HepG2 (cell line): ENCODE data around the gene ATP11B. TPM values are rescaled to one million over a fixed set of nuclear protein-coding genes. Genes with fewer than 3 reads are reported as not detected.

Source experiments
- ATAC-seq: fragments of 200-7000 bp; cut with Tn5 transposase; 3 replicates; pipeline ENCODE4 v1.9.1; 2020; ENCODE audit warnings: mild to moderate bottlenecking, moderate library complexity
- BruUV-seq: library from RNA; stranded (reverse); fragments of 400-500 nt; replicated peaks from 2 replicates; lab custom pipeline; 2021; lab: Mats Ljungman, UMichigan
- CTCF ChIA-PET: fragments of 300-600 bp; formaldehyde crosslinking; extraction: SDS; loops from one replicate; lab custom pipeline; 2021; ENCODE audit warnings: low total read pairs, inconsistent platforms, low intra/inter-chr PET ratio; lab: Yijun Ruan, JAX
- POLR2A ChIA-PET: fragments of 350-600 bp; sonication (Branson Sonifier 250); formaldehyde crosslinking; loops from one replicate; lab custom pipeline; 2020; ENCODE audit warnings: antibody characterized with exemption, inconsistent platforms; lab: Yijun Ruan, JAX
- DNase-seq: peaks from one replicate; pipeline ENCODE4 v3.0.0-alpha.2; 2015; ENCODE audit warnings: low spot score
- FAIRE-seq: peaks from 3 replicates; lab custom pipeline; 2011; peaks lifted over from hg19 to GRCh38; lab: Jason Lieb, UNC
- H2AFZ ChIP-seq: one replicate; pipeline ENCODE4 v1.6.1; 2011; ENCODE audit warnings: low read length, inconsistent platforms
- H3K27ac ChIP-seq: fragments of 300-600 bp; 3 replicates; pipeline ENCODE4 v1.8.0; 2011; ENCODE audit warnings: mixed run types, mild to moderate bottlenecking, mixed read lengths, low read length, inconsistent platforms; ENCODE audit not compliant: insufficient read depth; ENCODE audit errors: extremely low read length
- H3K27me3 ChIP-seq, 2 experiments: fragments of 200-600 bp in 1 of 2; 2 replicates in 1 of 2; 3 replicates in 1 of 2; pipeline versions ENCODE4 v1.6.0 to v1.8.0; 2011; ENCODE audit warnings: low read length in 2 of 2, mild to moderate bottlenecking in 2 of 2, moderate library complexity in 2 of 2, inconsistent platforms in 1 of 2; ENCODE audit not compliant: insufficient read depth in 2 of 2, control insufficient read depth in 1 of 2
- H3K36me3 ChIP-seq, 2 experiments: fragments of 200-600 bp in 1 of 2; replicated peaks in 1 of 2; 2 replicates in 1 of 2; 3 replicates in 1 of 2; pipeline versions ENCODE4 v1.5.1 to v1.8.0; 2011; ENCODE audit warnings: low read length in 2 of 2, inconsistent platforms in 1 of 2; ENCODE audit not compliant: insufficient read depth in 2 of 2, control insufficient read depth in 1 of 2
- H3K4me1 ChIP-seq: 2 replicates; pipeline ENCODE4 v1.5.1; 2012; ENCODE audit warnings: low read length, inconsistent platforms; ENCODE audit not compliant: insufficient read depth
- H3K4me2 ChIP-seq: 2 replicates; pipeline ENCODE4 v1.6.0; 2011; ENCODE audit warnings: low read depth, low read length, inconsistent platforms
- H3K4me3 ChIP-seq, 3 experiments: fragments of 200-600 bp in 1 of 3; sonication (generic), shearing (Covaris generic) in 1 of 3; replicated peaks in 1 of 3; 2 replicates each; pipeline ENCODE4 v1.5.1; 2011 to 2016; ENCODE audit warnings: low read length in 3 of 3, inconsistent platforms in 2 of 3, low read depth in 2 of 3, mild to moderate bottlenecking in 2 of 3, control low read depth in 1 of 3, mixed read lengths in 1 of 3; ENCODE audit not compliant: insufficient read depth in 1 of 3
- H3K79me2 ChIP-seq: one replicate; pipeline ENCODE4 v1.6.1; 2011; ENCODE audit warnings: low read length, inconsistent platforms; ENCODE audit not compliant: insufficient read depth
- H3K9ac ChIP-seq: 2 replicates; pipeline ENCODE4 v1.6.0; 2011; ENCODE audit warnings: mild to moderate bottlenecking, low read depth, low read length, inconsistent platforms; ENCODE audit not compliant: insufficient read depth
- H3K9me3 ChIP-seq: 2 replicates; pipeline ENCODE4 v1.5.1; 2012; ENCODE audit warnings: mild to moderate bottlenecking, low read length
- H4K20me1 ChIP-seq: 2 replicates; pipeline ENCODE4 v1.6.0; 2011; ENCODE audit warnings: inconsistent platforms, mild to moderate bottlenecking, low read length, moderate library complexity; ENCODE audit not compliant: insufficient read depth
- HNF4A ChIP-seq: sonication (generic); formaldehyde crosslinking; IDR thresholded peaks from 2 replicates; pipeline ENCODE4 v1.4.0; 2020; ENCODE audit warnings: missing genetic modification reagents
- PAF1 ChIP-seq: IDR thresholded peaks from 2 replicates; pipeline ENCODE4 v1.6.1; 2016; ENCODE audit warnings: missing genetic modification reagents, missing compliant biosample characterization
- ZNF207 ChIP-seq: fragments of 450-650 bp; IDR thresholded peaks from 2 replicates; pipeline ENCODE4 v1.6.1; 2016; ENCODE audit warnings: antibody characterized with exemption, borderline replicate concordance
- ZNF335 ChIP-seq: sonication (generic); formaldehyde crosslinking; IDR thresholded peaks from 2 replicates; pipeline ENCODE4 v1.4.0; 2020; ENCODE audit warnings: missing genetic modification reagents
- ZNF678 ChIP-seq: sonication (generic); formaldehyde crosslinking; IDR thresholded peaks from 2 replicates; pipeline ENCODE4 v1.4.0; 2020; ENCODE audit warnings: mild to moderate bottlenecking, missing genetic modification reagents
- ZNF878 ChIP-seq: sonication (generic); formaldehyde crosslinking; IDR thresholded peaks from 2 replicates; pipeline ENCODE4 v1.8.1; 2023; ENCODE audit warnings: mild to moderate bottlenecking, missing genetic modification reagents, moderate library complexity
- WGBS: methylation state at CpG from one replicate; pipeline ENCODE4 v1.1.6; 2017; ENCODE audit warnings: low lambda C conversion rate; 5-methylcytosine and 5-hydroxymethylcytosine counted together
- in situ Hi-C: cut with HindIII; loops from 2 replicates; pipeline ENCODE4 v1.10.0; 2017; ENCODE audit warnings: low pct_unique_long_range_greater_than_20kb; ENCODE audit not compliant: extremely low pct_ligation_motif_present
- intact Hi-C: fragments of 100-400 bp; cut with micrococcal nuclease; formaldehyde crosslinking; loops from one replicate; pipeline ENCODE4 v1.10.0; 2022; ENCODE audit not compliant: unreplicated experiment
- polyA plus RNA-seq, 8 experiments: library from polyadenylated mRNA; depleted of rRNA in 3 of 8; stranded (reverse) in 7 of 8; unstranded in 1 of 8; fragments of >200 nt; fragmentation: Illumina TruSeq in 4 of 8; extraction: Trizol in 4 of 8; gene quantifications; 2 replicates each; pipeline versions ENCODE4 v1.2.1 to v1.2.3, GENCODE V29; 2011 to 2016; ENCODE audit warnings: low read depth in 4 of 8, missing spikeins in 1 of 8, mixed read lengths in 1 of 8; ENCODE audit not compliant: insufficient read depth in 1 of 8
- total RNA-seq, 5 experiments: library from RNA; depleted of rRNA; stranded (reverse); fragments of >200 nt; fragmentation: Illumina TruSeq; extraction: Trizol; gene quantifications; 2 replicates each; pipeline ENCODE4 v1.2.3, GENCODE V29; 2016; ENCODE audit warnings: low read depth in 1 of 5
- TF ChIP-seq, protein P1 (sequence below): sonication (generic); formaldehyde crosslinking; IDR thresholded peaks from 2 replicates; pipeline ENCODE4 v1.5.0; 2020; ENCODE audit warnings: mild to moderate bottlenecking, missing genetic modification reagents, borderline replicate concordance
- TF ChIP-seq, protein P2 (sequence below): sonication (generic); IDR thresholded peaks from 2 replicates; pipeline ENCODE4 v1.6.1; 2016; ENCODE audit warnings: low read depth, borderline replicate concordance
- TF ChIP-seq, protein P3 (sequence below): IDR thresholded peaks from 2 replicates; pipeline ENCODE4 v1.6.1; 2016; ENCODE audit warnings: missing compliant biosample characterization, missing genetic modification reagents, borderline replicate concordance

Gene ATP11B
- total and polyA plus RNA-seq, 2 of the 13 experiments (the other 11 are each of a cell fraction or from before 2014, with no cell fraction given): 10.1 to 22.9 TPM

DNA sequence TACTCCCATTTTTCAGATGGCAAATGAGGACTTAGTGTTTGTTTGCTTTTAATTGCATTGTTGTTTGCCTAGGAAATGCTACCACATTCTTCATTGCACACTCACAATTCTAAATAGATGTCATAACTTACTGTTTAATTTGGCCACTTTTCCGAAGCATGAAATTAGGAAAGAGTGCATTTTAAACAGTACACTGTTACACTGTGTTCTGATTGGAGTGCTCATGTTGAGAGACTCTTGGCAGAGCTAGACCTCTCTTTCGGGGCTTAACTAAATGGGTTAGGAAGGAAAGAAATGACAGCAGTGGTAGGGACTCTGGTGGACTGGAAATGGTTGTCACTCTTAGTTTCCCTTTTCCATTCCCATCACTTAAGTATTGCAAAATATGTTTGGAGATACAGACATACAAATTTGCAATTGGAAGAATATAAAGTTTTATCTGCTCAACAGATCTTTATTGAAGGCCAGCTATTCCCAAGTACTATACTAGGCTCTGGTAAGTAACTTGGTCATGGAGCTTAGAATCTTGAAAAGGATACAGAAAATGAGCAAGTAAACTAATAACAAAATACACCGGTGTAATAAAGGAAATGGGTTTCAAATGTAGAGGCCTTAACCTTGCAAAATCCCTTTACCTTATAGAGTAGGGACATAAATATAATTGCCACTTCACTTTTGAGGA is 96.8 kb downstream of the ATP11B start:
- no peaks in the 10 kb centered on the region for H4K20me1 ChIP-seq
- no peak overlapping the region for H3K27ac ChIP-seq
- no peak for DNase-seq
- in situ Hi-C loops (no loop called here), intact Hi-C loops (no loop called here)
- no peaks in the 10 kb centered on the region for H3K9me3 ChIP-seq
- no peaks in the 10 kb centered on the region for H3K79me2 ChIP-seq
- no peak overlapping the region for H2AFZ ChIP-seq
- no peak for TF ChIP-seq ZNF878
- TF ChIP-seq, protein P1, sequence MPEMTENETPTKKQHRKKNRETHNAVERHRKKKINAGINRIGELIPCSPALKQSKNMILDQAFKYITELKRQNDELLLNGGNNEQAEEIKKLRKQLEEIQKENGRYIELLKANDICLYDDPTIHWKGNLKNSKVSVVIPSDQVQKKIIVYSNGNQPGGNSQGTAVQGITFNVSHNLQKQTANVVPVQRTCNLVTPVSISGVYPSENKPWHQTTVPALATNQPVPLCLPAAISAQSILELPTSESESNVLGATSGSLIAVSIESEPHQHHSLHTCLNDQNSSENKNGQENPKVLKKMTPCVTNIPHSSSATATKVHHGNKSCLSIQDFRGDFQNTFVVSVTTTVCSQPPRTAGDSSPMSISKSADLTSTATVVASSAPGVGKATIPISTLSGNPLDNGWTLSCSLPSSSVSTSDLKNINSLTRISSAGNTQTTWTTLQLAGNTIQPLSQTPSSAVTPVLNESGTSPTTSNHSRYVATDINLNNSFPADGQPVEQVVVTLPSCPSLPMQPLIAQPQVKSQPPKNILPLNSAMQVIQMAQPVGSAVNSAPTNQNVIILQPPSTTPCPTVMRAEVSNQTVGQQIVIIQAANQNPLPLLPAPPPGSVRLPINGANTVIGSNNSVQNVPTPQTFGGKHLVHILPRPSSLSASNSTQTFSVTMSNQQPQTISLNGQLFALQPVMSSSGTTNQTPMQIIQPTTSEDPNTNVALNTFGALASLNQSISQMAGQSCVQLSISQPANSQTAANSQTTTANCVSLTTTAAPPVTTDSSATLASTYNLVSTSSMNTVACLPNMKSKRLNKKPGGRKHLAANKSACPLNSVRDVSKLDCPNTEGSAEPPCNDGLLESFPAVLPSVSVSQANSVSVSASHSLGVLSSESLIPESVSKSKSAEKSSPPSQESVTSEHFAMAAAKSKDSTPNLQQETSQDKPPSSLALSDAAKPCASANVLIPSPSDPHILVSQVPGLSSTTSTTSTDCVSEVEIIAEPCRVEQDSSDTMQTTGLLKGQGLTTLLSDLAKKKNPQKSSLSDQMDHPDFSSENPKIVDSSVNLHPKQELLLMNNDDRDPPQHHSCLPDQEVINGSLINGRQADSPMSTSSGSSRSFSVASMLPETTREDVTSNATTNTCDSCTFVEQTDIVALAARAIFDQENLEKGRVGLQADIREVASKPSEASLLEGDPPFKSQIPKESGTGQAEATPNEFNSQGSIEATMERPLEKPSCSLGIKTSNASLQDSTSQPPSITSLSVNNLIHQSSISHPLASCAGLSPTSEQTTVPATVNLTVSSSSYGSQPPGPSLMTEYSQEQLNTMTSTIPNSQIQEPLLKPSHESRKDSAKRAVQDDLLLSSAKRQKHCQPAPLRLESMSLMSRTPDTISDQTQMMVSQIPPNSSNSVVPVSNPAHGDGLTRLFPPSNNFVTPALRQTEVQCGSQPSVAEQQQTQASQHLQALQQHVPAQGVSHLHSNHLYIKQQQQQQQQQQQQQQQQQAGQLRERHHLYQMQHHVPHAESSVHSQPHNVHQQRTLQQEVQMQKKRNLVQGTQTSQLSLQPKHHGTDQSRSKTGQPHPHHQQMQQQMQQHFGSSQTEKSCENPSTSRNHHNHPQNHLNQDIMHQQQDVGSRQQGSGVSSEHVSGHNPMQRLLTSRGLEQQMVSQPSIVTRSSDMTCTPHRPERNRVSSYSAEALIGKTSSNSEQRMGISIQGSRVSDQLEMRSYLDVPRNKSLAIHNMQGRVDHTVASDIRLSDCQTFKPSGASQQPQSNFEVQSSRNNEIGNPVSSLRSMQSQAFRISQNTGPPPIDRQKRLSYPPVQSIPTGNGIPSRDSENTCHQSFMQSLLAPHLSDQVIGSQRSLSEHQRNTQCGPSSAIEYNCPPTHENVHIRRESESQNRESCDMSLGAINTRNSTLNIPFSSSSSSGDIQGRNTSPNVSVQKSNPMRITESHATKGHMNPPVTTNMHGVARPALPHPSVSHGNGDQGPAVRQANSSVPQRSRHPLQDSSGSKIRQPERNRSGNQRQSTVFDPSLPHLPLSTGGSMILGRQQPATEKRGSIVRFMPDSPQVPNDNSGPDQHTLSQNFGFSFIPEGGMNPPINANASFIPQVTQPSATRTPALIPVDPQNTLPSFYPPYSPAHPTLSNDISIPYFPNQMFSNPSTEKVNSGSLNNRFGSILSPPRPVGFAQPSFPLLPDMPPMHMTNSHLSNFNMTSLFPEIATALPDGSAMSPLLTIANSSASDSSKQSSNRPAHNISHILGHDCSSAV (CRISPR knock-in tag): no peak
- TF ChIP-seq ZNF207: no peak
- no peak for TF ChIP-seq PAF1 (CRISPR knock-in tag)
- no peak for TF ChIP-seq ZNF678
- TF ChIP-seq HNF4A (CRISPR knock-in tag): no peak
- TF ChIP-seq ZNF335 (CRISPR knock-in tag): no peak
- TF ChIP-seq, protein P2, sequence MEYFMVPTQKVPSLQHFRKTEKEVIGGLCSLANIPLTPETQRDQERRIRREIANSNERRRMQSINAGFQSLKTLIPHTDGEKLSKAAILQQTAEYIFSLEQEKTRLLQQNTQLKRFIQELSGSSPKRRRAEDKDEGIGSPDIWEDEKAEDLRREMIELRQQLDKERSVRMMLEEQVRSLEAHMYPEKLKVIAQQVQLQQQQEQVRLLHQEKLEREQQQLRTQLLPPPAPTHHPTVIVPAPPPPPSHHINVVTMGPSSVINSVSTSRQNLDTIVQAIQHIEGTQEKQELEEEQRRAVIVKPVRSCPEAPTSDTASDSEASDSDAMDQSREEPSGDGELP: no peak
- TF ChIP-seq, protein P3, sequence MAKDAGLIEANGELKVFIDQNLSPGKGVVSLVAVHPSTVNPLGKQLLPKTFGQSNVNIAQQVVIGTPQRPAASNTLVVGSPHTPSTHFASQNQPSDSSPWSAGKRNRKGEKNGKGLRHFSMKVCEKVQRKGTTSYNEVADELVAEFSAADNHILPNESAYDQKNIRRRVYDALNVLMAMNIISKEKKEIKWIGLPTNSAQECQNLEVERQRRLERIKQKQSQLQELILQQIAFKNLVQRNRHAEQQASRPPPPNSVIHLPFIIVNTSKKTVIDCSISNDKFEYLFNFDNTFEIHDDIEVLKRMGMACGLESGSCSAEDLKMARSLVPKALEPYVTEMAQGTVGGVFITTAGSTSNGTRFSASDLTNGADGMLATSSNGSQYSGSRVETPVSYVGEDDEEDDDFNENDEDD (CRISPR knock-in tag): no peak
- no peaks in the 10 kb centered on the region for H3K4me1 ChIP-seq
- no peak for ATAC-seq
- no peaks in the 10 kb centered on the region for H3K27me3 ChIP-seq
- no peak for FAIRE-seq
- H3K4me2 ChIP-seq: no peak overlapping the region
- no peak overlapping the region for H3K9ac ChIP-seq
- H3K36me3 ChIP-seq: no peaks in the 10 kb centered on the region
- WGBS: 97% methylated on average over 3 of the region's 3 CpGs
- POLR2A ChIA-PET: no interaction called here
- CTCF ChIA-PET: no interaction called here
- BruUV-seq: no TSS peak
- H3K4me3 ChIP-seq: no peak overlapping the region
